ENCODE data around the gene TMEM62. TPM values are rescaled to one million over a fixed set of nuclear protein-coding genes. Genes with fewer than 3 reads are reported as not detected.
"Not testable (repeated sequence)": the region's sequence is repeated elsewhere in the genome, so short reads cannot be mapped to it uniquely, and the experiment has no call there.

The TMEM62 gene
- polyA plus RNA-seq, 3 donors, result 10.5 to 11.3 (median 10.8) TPM

DNA sequence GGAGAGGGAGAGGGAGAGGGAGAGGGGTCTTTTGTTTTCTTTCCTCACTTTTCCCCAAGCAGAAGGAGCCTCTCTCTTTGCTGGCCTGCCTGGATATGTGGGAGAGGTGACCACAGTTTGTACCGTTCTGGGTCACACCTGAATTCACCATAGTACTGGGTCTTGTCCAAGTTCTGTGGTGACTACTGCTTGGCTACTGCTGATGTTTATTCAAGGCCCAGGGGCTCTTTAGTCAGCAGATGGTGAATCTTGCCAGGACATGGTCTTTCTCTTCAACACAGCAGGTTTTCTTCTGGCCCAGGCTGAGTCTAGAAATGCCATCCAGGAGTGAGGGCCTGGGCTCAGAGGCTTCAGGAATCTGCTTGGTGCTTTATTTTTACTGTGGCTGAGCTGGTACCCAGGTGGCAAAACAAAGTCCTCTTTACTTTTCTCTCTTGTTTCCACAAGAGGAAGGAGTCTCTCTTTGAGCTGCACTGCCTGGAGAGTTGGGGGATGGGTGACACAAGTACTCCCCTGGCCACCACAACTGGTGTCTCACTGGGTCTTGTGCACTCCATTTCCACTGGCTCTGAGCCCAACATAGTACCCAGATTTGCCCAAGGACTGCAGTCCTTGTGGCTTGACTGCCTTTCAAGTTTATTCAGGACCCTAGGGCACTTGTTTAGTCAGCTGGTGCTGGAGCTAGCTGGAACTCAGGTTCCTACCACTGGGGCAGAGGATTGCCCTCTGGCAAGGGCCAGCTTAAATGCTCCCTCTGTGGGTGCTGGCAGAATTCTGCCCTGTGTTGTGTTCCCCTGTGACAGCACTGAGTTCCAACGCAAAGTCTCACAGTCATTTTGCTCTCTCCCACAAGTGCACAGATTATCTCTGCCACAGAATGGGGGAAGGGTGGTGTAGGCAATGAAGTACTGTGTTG is 35.1 kb downstream of the TMEM62 start:
- H3K27ac Mint-ChIP-seq, result peak overlapping the region in 4 of 7 donors; percentile 4 to 54 (median 39)
- peak overlapping the region in 1 of 2 donors; percentile 14 for H3K27ac ChIP-seq (ENCODE audit: low read depth in 1 of 2, low read length in 2 of 2)
- H3K9ac ChIP-seq (ENCODE audit: insufficient read depth, low read length, poor library complexity, severe bottlenecking), result no peak overlapping the region
- no peaks in the 10 kb centered on the region for H3K79me2 ChIP-seq (ENCODE audit: insufficient read depth, low read length)
- H3K36me3 Mint-ChIP-seq, result peaks cover 61 to 81% of the 10 kb centered on the region in 2 donors
- no peaks in the 10 kb centered on the region for H3K9me3 ChIP-seq (replicated peaks in 1 of 2; ENCODE audit: control insufficient read depth in 1 of 2, insufficient read depth in 1 of 2, low read length in 2 of 2)
- no peaks in the 10 kb centered on the region for H3K4me1 Mint-ChIP-seq
- peaks cover 2 to 12% (median 5%) of the 10 kb centered on the region in 7 donors for H3K9me3 Mint-ChIP-seq
- H3K27me3 Mint-ChIP-seq (ENCODE audit: low read depth in 3 of 3), result no peaks in the 10 kb centered on the region
- 100% methylated on average over 1 of the region's 2 CpGs for WGBS (ENCODE audit: insufficient coverage)
- no peak overlapping the region for H3K4me3 Mint-ChIP-seq
- no peak for TF ChIP-seq CTCF (IDR thresholded peaks at IDR 0.05)
- H2AFZ ChIP-seq (ENCODE audit: insufficient read depth, low read depth, low read length, poor library complexity, severe bottlenecking), result no peak overlapping the region
- H3K4me1 ChIP-seq (ENCODE audit: control insufficient read depth in 1 of 2, insufficient read depth in 2 of 2, low read length in 2 of 2), result no peaks in the 10 kb centered on the region
- H3K4me3 ChIP-seq (replicated peaks in 1 of 3; ENCODE audit: low read depth in 2 of 3, low read length in 3 of 3), result no peak overlapping the region
- H3K4me2 ChIP-seq (replicated peaks; ENCODE audit: extremely low read depth, low read length, poor library complexity, severe bottlenecking), result no peak overlapping the region
- peaks cover 44 to 77% of the 10 kb centered on the region in 2 donors for H3K36me3 ChIP-seq (replicated peaks in 1 of 2; ENCODE audit: control insufficient read depth in 1 of 2, insufficient read depth in 2 of 2, low read length in 2 of 2)
- no peaks in the 10 kb centered on the region for H4K20me1 ChIP-seq (ENCODE audit: insufficient read depth, low read length)
- intact Hi-C loops (cut with micrococcal nuclease), result no loop called here
- no peaks in the 10 kb centered on the region for H3K27me3 ChIP-seq (ENCODE audit: control insufficient read depth in 2 of 2, insufficient read depth in 2 of 2, low read length in 2 of 2)
- DNase-seq, result no peak

- intact Hi-C loops (cut with micrococcal nuclease), result no loop called here
- H3K27ac Mint-ChIP-seq, result no peak overlapping the region
- Histone ChIP-seq H3K9me3 (replicated peaks in 1 of 2; ENCODE audit: control insufficient read depth in 1 of 2, insufficient read depth in 1 of 2, low read length in 2 of 2) (no peaks in the 10 kb centered on the region), H4K20me1 (ENCODE audit: insufficient read depth, low read length) (no peaks in the 10 kb centered on the region), H3K4me2 (replicated peaks; ENCODE audit: extremely low read depth, low read length, poor library complexity, severe bottlenecking) (no peak overlapping the region), H3K79me2 (ENCODE audit: insufficient read depth, low read length) (no peaks in the 10 kb centered on the region), H3K4me3 (replicated peaks in 1 of 3; ENCODE audit: low read depth in 2 of 3, low read length in 3 of 3) (no peak overlapping the region), H2AFZ (ENCODE audit: insufficient read depth, low read depth, low read length, poor library complexity, severe bottlenecking) (no peak overlapping the region), H3K27me3 (ENCODE audit: control insufficient read depth in 2 of 2, insufficient read depth in 2 of 2, low read length in 2 of 2) (no peaks in the 10 kb centered on the region), H3K9ac (ENCODE audit: insufficient read depth, low read length, poor library complexity, severe bottlenecking) (no peak overlapping the region), H3K36me3 (replicated peaks in 1 of 2; ENCODE audit: control insufficient read depth in 1 of 2, insufficient read depth in 2 of 2, low read length in 2 of 2) (peaks cover 47 to 77% of the 10 kb centered on the region in 2 donors), H3K4me1 (ENCODE audit: control insufficient read depth in 1 of 2, insufficient read depth in 2 of 2, low read length in 2 of 2) (no peaks in the 10 kb centered on the region), H3K27ac (ENCODE audit: low read depth in 1 of 2, low read length in 2 of 2) (no peak overlapping the region)
- H3K4me1 Mint-ChIP-seq, result no peaks in the 10 kb centered on the region
- no peak for DNase-seq
- no peak overlapping the region for H3K4me3 Mint-ChIP-seq
- H3K27me3 Mint-ChIP-seq (ENCODE audit: low read depth in 3 of 3), result no peaks in the 10 kb centered on the region
- whole genome bisulfite sequencing (ENCODE audit: insufficient coverage), result 96% methylated on average over 3 of the region's 4 CpGs
- H3K9me3 Mint-ChIP-seq, result peaks cover 2 to 15% (median 5%) of the 10 kb centered on the region in 7 donors
- peaks cover 65 to 81% of the 10 kb centered on the region in 2 donors for H3K36me3 Mint-ChIP-seq
- TF ChIP-seq CTCF (IDR thresholded peaks at IDR 0.05), result no peak
These were observed 36.5 kb downstream of the TMEM62 start for GRCh38 chr15:43169888-43170287.

- WGBS (ENCODE audit: insufficient coverage), result 100% methylated on average over 17 of the region's 25 CpGs
- H3K4me3 Mint-ChIP-seq; H3K4me1 Mint-ChIP-seq; DNase-seq; H3K4me2 ChIP-seq (replicated peaks; ENCODE audit: extremely low read depth, low read length, poor library complexity, severe bottlenecking); H3K79me2 ChIP-seq (ENCODE audit: insufficient read depth, low read length); H3K4me1 ChIP-seq (ENCODE audit: control insufficient read depth in 1 of 2, insufficient read depth in 2 of 2, low read length in 2 of 2); H3K27ac ChIP-seq (ENCODE audit: low read depth in 1 of 2, low read length in 2 of 2); H3K27me3 ChIP-seq (ENCODE audit: control insufficient read depth in 2 of 2, insufficient read depth in 2 of 2, low read length in 2 of 2); H3K9me3 ChIP-seq (replicated peaks in 1 of 2; ENCODE audit: control insufficient read depth in 1 of 2, insufficient read depth in 1 of 2, low read length in 2 of 2); H2AFZ ChIP-seq (ENCODE audit: insufficient read depth, low read depth, low read length, poor library complexity, severe bottlenecking); H3K27me3 Mint-ChIP-seq (ENCODE audit: low read depth in 3 of 3); H4K20me1 ChIP-seq (ENCODE audit: insufficient read depth, low read length); intact Hi-C loops (cut with micrococcal nuclease); H3K9ac ChIP-seq (ENCODE audit: insufficient read depth, low read length, poor library complexity, severe bottlenecking); H3K4me3 ChIP-seq (replicated peaks in 1 of 3; ENCODE audit: low read depth in 2 of 3, low read length in 3 of 3): not testable (repeated sequence)
- peaks cover 49 to 75% of the 10 kb centered on the region in 2 donors for H3K36me3 ChIP-seq (replicated peaks in 1 of 2; ENCODE audit: control insufficient read depth in 1 of 2, insufficient read depth in 2 of 2, low read length in 2 of 2)
- Mint-ChIP-seq H3K36me3 (peaks cover 55 to 79% of the 10 kb centered on the region in 2 donors), H3K9me3 (peaks cover 4 to 14% (median 9%) of the 10 kb centered on the region in 7 donors), H3K27ac (peak overlapping the region in 1 of 7 donors; percentile 43)
These were observed 42.4 kb downstream of the TMEM62 start for GRCh38 chr15:43175656-43176309.
